Natural killer cell (primary cell): Measurements from ENCODE around the gene SKAP1. TPM values are rescaled to one million over a fixed set of nuclear protein-coding genes. Genes with fewer than 3 reads are reported as not detected.

Experiments used
- ATAC-seq, 3 donors: fragments of 150-1000 bp in 2 of 3; fragments of 200-7000 bp in 1 of 3; cut with Tn5 transposase; 1 replicate in 1 of 3; 2 replicates in 2 of 3; pipeline ENCODE4 v1.10.0; 2021; ENCODE audit warnings: mild to moderate bottlenecking in 2 of 3, moderate library complexity in 2 of 3
- DNase-seq, 2 donors: peaks; one replicate each; pipeline versions ENCODE4 v3.0.0 to v3.0.0-alpha.2; 2013 to 2021; ENCODE audit warnings: mixed read lengths in 1 of 2
- H3K27ac ChIP-seq: one replicate; pipeline ENCODE4 v1.5.1; 2013; ENCODE audit warnings: mild to moderate bottlenecking, low read length
- H3K27me3 ChIP-seq: one replicate; pipeline ENCODE4 v1.6.1; 2013; ENCODE audit warnings: low read length; ENCODE audit not compliant: control insufficient read depth, insufficient read depth
- H3K36me3 ChIP-seq: one replicate; pipeline ENCODE4 v1.6.1; 2013; ENCODE audit warnings: low read length; ENCODE audit not compliant: control insufficient read depth, insufficient read depth
- H3K4me1 ChIP-seq: one replicate; pipeline ENCODE4 v1.6.1; 2013; ENCODE audit warnings: low read length; ENCODE audit not compliant: control insufficient read depth, insufficient read depth
- H3K4me3 ChIP-seq: one replicate; pipeline ENCODE4 v1.5.1; 2013; ENCODE audit warnings: low read length
- H3K9me3 ChIP-seq: one replicate; pipeline ENCODE4 v1.6.1; 2013; ENCODE audit warnings: low read length; ENCODE audit not compliant: control insufficient read depth, insufficient read depth
- H3K27ac Mint-ChIP-seq, 2 donors: one replicate each; pipeline ENCODE4 v1.8.0; 2022; ENCODE audit warnings: mild to moderate bottlenecking in 2 of 2, mixed read lengths in 2 of 2, moderate library complexity in 1 of 2
- H3K27me3 Mint-ChIP-seq, 2 donors: one replicate each; pipeline ENCODE4 v1.8.0; 2022; ENCODE audit warnings: low read depth in 2 of 2, mixed read lengths in 2 of 2
- H3K36me3 Mint-ChIP-seq: one replicate; pipeline ENCODE4 v1.8.0; 2022; ENCODE audit warnings: mixed read lengths
- H3K4me1 Mint-ChIP-seq, 2 donors: one replicate each; pipeline ENCODE4 v1.8.0; 2022; ENCODE audit warnings: mixed read lengths in 2 of 2
- H3K4me3 Mint-ChIP-seq: one replicate; pipeline ENCODE4 v1.8.0; 2022; ENCODE audit warnings: mild to moderate bottlenecking, moderate library complexity, mixed read lengths
- H3K9me3 Mint-ChIP-seq, 2 donors: one replicate each; pipeline ENCODE4 v1.8.0; 2022; ENCODE audit warnings: mixed read lengths in 2 of 2
- CTCF ChIP-seq: fragments of 200-600 bp; IDR thresholded peaks from one replicate; pipeline ENCODE4 v1.8.0; 2022; ENCODE audit warnings: antibody characterized with exemption
- WGBS: methylation state at CpG from one replicate; pipeline ENCODE4 v1.1.7; 2013; ENCODE audit warnings: missing lambda C conversion rate; ENCODE audit not compliant: insufficient coverage; 5-methylcytosine and 5-hydroxymethylcytosine counted together
- intact Hi-C: fragments of 100-400 bp; cut with micrococcal nuclease; formaldehyde crosslinking; loops from one replicate; pipeline ENCODE4 v1.14.2; 2022
- total RNA-seq, 4 donors: library from RNA; stranded (reverse); fragments of 120-200 nt in 1 of 4; gene quantifications; one replicate each; pipeline versions ENCODE4 v1.2.3 to v1.2.4, GENCODE V29; 2013 to 2022

The SKAP1 gene
- total RNA-seq, 3 donors from 2014 or later (not counting 1 experiment from before 2014, with no cell fraction given) = 168 to 227 (median 190) TPM

- WGBS = 10% methylated on average over 2 of the region's 4 CpGs
- peaks cover 57 to 58% of the 10 kb centered on the region in 2 donors for H3K4me1 Mint-ChIP-seq
- Histone ChIP-seq H3K27ac (no peak overlapping the region), H3K9me3 (no peaks in the 10 kb centered on the region), H3K27me3 (no peaks in the 10 kb centered on the region), H3K36me3 (no peaks in the 10 kb centered on the region), H3K4me3 (no peak overlapping the region), H3K4me1 (no peaks in the 10 kb centered on the region)
- DNase-seq (peak; percentile 29 to 74), ATAC-seq (peak; percentile 65 to 93 (median 86))
- TF ChIP-seq CTCF = peak; percentile 82
- H3K9me3 Mint-ChIP-seq = no peaks in the 10 kb centered on the region
- no peaks in the 10 kb centered on the region for H3K36me3 Mint-ChIP-seq
- H3K27me3 Mint-ChIP-seq = no peaks in the 10 kb centered on the region
- no peak overlapping the region for H3K4me3 Mint-ChIP-seq
- H3K27ac Mint-ChIP-seq = peak overlapping the region; percentile 27 to 60
- intact Hi-C loops = no loop called here
These were observed 122.1 kb downstream of the SKAP1 start for GRCh38 chr17:48307814-48308411.

GRCh38 chr17:48307255-48307654 lies 122.8 kb downstream of the SKAP1 start:
- no peak overlapping the region for H3K27ac ChIP-seq
- 94% methylated on average over 4 of the region's 4 CpGs for WGBS
- no peaks in the 10 kb centered on the region for H3K27me3 Mint-ChIP-seq
- no peak for ATAC-seq
- H3K27ac Mint-ChIP-seq = peak overlapping the region; percentile 27 to 60
- no peaks in the 10 kb centered on the region for H3K9me3 ChIP-seq
- H3K4me1 ChIP-seq = no peaks in the 10 kb centered on the region
- intact Hi-C loops = no loop called here
- H3K36me3 ChIP-seq = no peaks in the 10 kb centered on the region
- H3K4me3 ChIP-seq = no peak overlapping the region
- H3K36me3 Mint-ChIP-seq = no peaks in the 10 kb centered on the region
- TF ChIP-seq CTCF = no peak
- H3K4me3 Mint-ChIP-seq = no peak overlapping the region
- H3K27me3 ChIP-seq = no peaks in the 10 kb centered on the region
- no peaks in the 10 kb centered on the region for H3K9me3 Mint-ChIP-seq
- no peak for DNase-seq
- peaks cover 55 to 57% of the 10 kb centered on the region in 2 donors for H3K4me1 Mint-ChIP-seq

GRCh38 chr17:48301002-48301401 lies 129.0 kb downstream of the SKAP1 start:
- no peak overlapping the region for H3K27ac ChIP-seq
- H3K36me3 ChIP-seq = no peaks in the 10 kb centered on the region
- Mint-ChIP-seq H3K9me3 (no peaks in the 10 kb centered on the region), H3K27me3 (no peaks in the 10 kb centered on the region), H3K4me1 (peaks cover 47 to 53% of the 10 kb centered on the region in 2 donors), H3K27ac (peak overlapping the region; percentile 4 to 92), H3K4me3 (no peak overlapping the region), H3K36me3 (no peaks in the 10 kb centered on the region)
- H3K4me1 ChIP-seq = no peaks in the 10 kb centered on the region
- DNase-seq = no peak
- TF ChIP-seq CTCF = no peak
- no peaks in the 10 kb centered on the region for H3K9me3 ChIP-seq
- H3K4me3 ChIP-seq = no peak overlapping the region
- H3K27me3 ChIP-seq = no peaks in the 10 kb centered on the region
- intact Hi-C loops = no loop called here
- no peak for ATAC-seq

GRCh38 chr17:48299760-48300159 lies 130.3 kb downstream of the SKAP1 start:
- Mint-ChIP-seq H3K4me1 (peaks cover 56 to 65% of the 10 kb centered on the region in 2 donors), H3K4me3 (no peak overlapping the region)
- 96% methylated on average over 1 of the region's 1 CpG for WGBS

More at GRCh38 chr17:48299760-48300159, 130.3 kb downstream of the SKAP1 start:
- Histone ChIP-seq H3K36me3 (no peaks in the 10 kb centered on the region), H3K4me3 (no peak overlapping the region), H3K4me1 (no peaks in the 10 kb centered on the region), H3K27ac (no peak overlapping the region), H3K27me3 (no peaks in the 10 kb centered on the region), H3K9me3 (no peaks in the 10 kb centered on the region)
- no peak for TF ChIP-seq CTCF
- H3K27me3 Mint-ChIP-seq = no peaks in the 10 kb centered on the region
- intact Hi-C loops = no loop called here
- no peaks in the 10 kb centered on the region for H3K9me3 Mint-ChIP-seq
- ATAC-seq (no peak), DNase-seq (no peak)
- H3K36me3 Mint-ChIP-seq = no peaks in the 10 kb centered on the region
- peak overlapping the region; percentile 66 to 92 for H3K27ac Mint-ChIP-seq
